Parathyroid adenoma (tissue), 2 donors: ENCODE results near the gene C1orf185.

Source experiments
- H2AFZ ChIP-seq: fragments of 300-600 bp; sonication (generic); one replicate; pipeline ENCODE4 v1.7.0; 2017; ENCODE audit warnings: antibody characterized with exemption, mild to moderate bottlenecking
- H3K27ac ChIP-seq: fragments of 300-600 bp; sonication (generic); one replicate; pipeline ENCODE4 v1.7.0; 2017
- H3K27me3 ChIP-seq: fragments of 300-600 bp; sonication (generic); one replicate; pipeline ENCODE4 v1.7.0; 2017; ENCODE audit warnings: low read length; ENCODE audit not compliant: control insufficient read depth, insufficient read depth
- H3K36me3 ChIP-seq: fragments of 300-600 bp; sonication (generic); one replicate; pipeline ENCODE4 v1.7.0; 2017; ENCODE audit warnings: low read length; ENCODE audit not compliant: control insufficient read depth, insufficient read depth
- H3K4me1 ChIP-seq: fragments of 300-600 bp; sonication (generic); one replicate; pipeline ENCODE4 v1.7.0; 2017; ENCODE audit warnings: control low read depth
- H3K4me2 ChIP-seq: fragments of 300-600 bp; sonication (generic); one replicate; pipeline ENCODE4 v1.7.0; 2017; ENCODE audit warnings: low read length
- H3K4me3 ChIP-seq: fragments of 300-600 bp; sonication (generic); one replicate; pipeline ENCODE4 v1.7.0; 2017; ENCODE audit warnings: low read depth, low read length
- H3K79me2 ChIP-seq: fragments of 300-600 bp; sonication (generic); one replicate; pipeline ENCODE4 v1.7.0; 2017; ENCODE audit warnings: control low read depth
- H3K9ac ChIP-seq: fragments of 300-600 bp; sonication (generic); one replicate; pipeline ENCODE4 v1.7.0; 2017; ENCODE audit warnings: mild to moderate bottlenecking
- H3K9me3 ChIP-seq: fragments of 300-600 bp; sonication (generic); one replicate; pipeline ENCODE4 v1.7.0; 2017; ENCODE audit warnings: low read length; ENCODE audit not compliant: control insufficient read depth
- TF ChIP-seq, protein P1 (sequence below): fragments of 300-600 bp; sonication (generic); IDR thresholded peaks from one replicate; pipeline ENCODE4 v1.7.0; 2017; ENCODE audit warnings: antibody characterized with exemption, mild to moderate bottlenecking
- donor health status: primary hyperparathyroidism.

Gene C1orf185

DNA sequence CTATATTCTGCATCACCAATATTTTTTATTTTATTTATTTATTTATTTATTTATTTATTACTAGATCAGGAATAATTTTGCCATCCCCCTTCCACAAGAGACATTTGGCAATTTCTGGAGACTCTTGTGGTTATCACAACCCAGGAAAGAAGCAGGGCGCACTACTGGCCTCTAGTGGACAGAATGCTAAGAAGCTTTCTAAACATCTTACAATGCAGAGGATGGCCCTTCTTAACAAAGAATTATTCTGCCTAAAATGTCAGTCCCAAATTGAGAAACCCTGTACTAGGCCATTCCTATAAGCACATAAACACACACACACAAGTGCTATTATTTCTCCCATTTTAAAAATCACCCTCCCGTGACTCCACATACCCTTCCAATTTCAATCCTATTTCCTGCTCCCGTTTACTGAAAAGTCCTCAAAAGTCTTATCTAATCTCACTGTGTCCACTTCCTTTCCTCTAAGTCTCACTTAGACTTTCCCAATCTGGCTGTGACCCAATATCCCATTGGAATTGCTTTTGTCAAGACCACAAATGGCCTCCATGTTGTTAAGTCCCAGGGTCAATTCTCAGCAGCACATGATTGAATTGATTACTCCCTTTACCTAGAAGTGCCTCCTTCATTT lies 90.3 kb downstream of the C1orf185 start:
- Histone ChIP-seq H3K27ac (no peak overlapping the region), H3K27me3 (no peaks in the 10 kb centered on the region), H3K4me1 (no peaks in the 10 kb centered on the region), H3K79me2 (no peaks in the 10 kb centered on the region), H3K9ac (no peak overlapping the region), H2AFZ (no peak overlapping the region), H3K36me3 (no peaks in the 10 kb centered on the region), H3K4me3 (no peak overlapping the region), H3K9me3 (no peaks in the 10 kb centered on the region), H3K4me2 (no peak overlapping the region)
- TF ChIP-seq, protein P1, sequence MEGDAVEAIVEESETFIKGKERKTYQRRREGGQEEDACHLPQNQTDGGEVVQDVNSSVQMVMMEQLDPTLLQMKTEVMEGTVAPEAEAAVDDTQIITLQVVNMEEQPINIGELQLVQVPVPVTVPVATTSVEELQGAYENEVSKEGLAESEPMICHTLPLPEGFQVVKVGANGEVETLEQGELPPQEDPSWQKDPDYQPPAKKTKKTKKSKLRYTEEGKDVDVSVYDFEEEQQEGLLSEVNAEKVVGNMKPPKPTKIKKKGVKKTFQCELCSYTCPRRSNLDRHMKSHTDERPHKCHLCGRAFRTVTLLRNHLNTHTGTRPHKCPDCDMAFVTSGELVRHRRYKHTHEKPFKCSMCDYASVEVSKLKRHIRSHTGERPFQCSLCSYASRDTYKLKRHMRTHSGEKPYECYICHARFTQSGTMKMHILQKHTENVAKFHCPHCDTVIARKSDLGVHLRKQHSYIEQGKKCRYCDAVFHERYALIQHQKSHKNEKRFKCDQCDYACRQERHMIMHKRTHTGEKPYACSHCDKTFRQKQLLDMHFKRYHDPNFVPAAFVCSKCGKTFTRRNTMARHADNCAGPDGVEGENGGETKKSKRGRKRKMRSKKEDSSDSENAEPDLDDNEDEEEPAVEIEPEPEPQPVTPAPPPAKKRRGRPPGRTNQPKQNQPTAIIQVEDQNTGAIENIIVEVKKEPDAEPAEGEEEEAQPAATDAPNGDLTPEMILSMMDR: peak; percentile 57

GRCh38 chr1:51193564-51193963 lies 91.5 kb downstream of the C1orf185 start:
- Histone ChIP-seq H3K4me1 (no peaks in the 10 kb centered on the region), H3K4me3 (no peak overlapping the region), H3K36me3 (no peaks in the 10 kb centered on the region), H3K9me3 (no peaks in the 10 kb centered on the region), H3K27me3 (no peaks in the 10 kb centered on the region), H3K27ac (no peak overlapping the region), H3K4me2 (no peak overlapping the region), H3K9ac (no peak overlapping the region), H3K79me2 (no peaks in the 10 kb centered on the region), H2AFZ (peak overlapping the region; percentile 62)
- TF ChIP-seq, protein P1: no peak
